HL-60 (cell line): ENCODE data around the gene ERGIC1.

ENCODE experiments used
- CTCF ChIP-seq: IDR thresholded peaks from one replicate; pipeline ENCODE4 v1.5.1; 2011; ENCODE audit warnings: low read length, control low read depth, inconsistent platforms; ENCODE audit not compliant: insufficient read depth
- POLR2AphosphoS5 ChIP-seq: IDR thresholded peaks from 2 replicates; pipeline ENCODE4 v1.6.1; 2012; ENCODE audit warnings: low read depth

- TF ChIP-seq POLR2AphosphoS5 (no peak), CTCF (no peak)
These were observed 64.3 kb downstream of the ERGIC1 start for GRCh38 chr5:172898218-172898842.
